H1 (cell line): ENCODE measurements around the gene PDX1. TPM values are rescaled to one million over a fixed set of nuclear protein-coding genes. Genes with fewer than 3 reads are reported as not detected.
A peak's percentile ranks its signal among the peaks of the same experiment; 100 is the strongest.

Source experiments
- CTCF ChIA-PET: fragments of 300-600 bp; sonication (Branson Sonifier 250); formaldehyde crosslinking; loops from one replicate; lab custom pipeline; 2021; ENCODE audit not compliant: partially characterized antibody; lab: Charles Lee
- POLR2A ChIA-PET: fragments of 300-600 bp; sonication (Branson Sonifier 250); formaldehyde crosslinking; loops from one replicate; lab custom pipeline; 2021; ENCODE audit warnings: inconsistent platforms; ENCODE audit not compliant: partially characterized antibody; lab: Charles Lee
- DNase-seq, 2 experiments: peaks; one replicate each; pipeline versions ENCODE4 v3.0.0 to v3.0.0-alpha.2; 2010 to 2022; ENCODE audit warnings: low spot score in 2 of 2, low read depth in 1 of 2, mixed read lengths in 1 of 2
- FAIRE-seq: peaks from 2 replicates; lab custom pipeline; 2011; peaks lifted over from hg19 to GRCh38; lab: Jason Lieb, UNC
- H2AFZ ChIP-seq: 2 replicates; pipeline ENCODE4 v1.8.1; 2012; ENCODE audit warnings: low read length, inconsistent platforms
- H2AK5ac ChIP-seq: 2 replicates; pipeline ENCODE4 v1.6.1; 2013; ENCODE audit warnings: low read depth, low read length
- H2BK120ac ChIP-seq: replicated peaks from 2 replicates; pipeline ENCODE3; 2013; ENCODE audit warnings: low read depth, low read length, inconsistent platforms
- H2BK12ac ChIP-seq: 2 replicates; pipeline ENCODE4 v1.6.1; 2013; ENCODE audit warnings: low read depth, low read length
- H2BK15ac ChIP-seq: 2 replicates; pipeline ENCODE4 v1.6.1; 2013; ENCODE audit warnings: low read length
- H2BK20ac ChIP-seq: 2 replicates; pipeline ENCODE4 v1.6.1; 2013; ENCODE audit warnings: low read length
- H2BK5ac ChIP-seq: 2 replicates; pipeline ENCODE4 v1.6.1; 2013; ENCODE audit warnings: low read depth, low read length
- H3K14ac ChIP-seq: 2 replicates; pipeline ENCODE4 v1.6.1; 2013; ENCODE audit warnings: inconsistent platforms; ENCODE audit not compliant: insufficient read length
- H3K18ac ChIP-seq: 2 replicates; pipeline ENCODE4 v1.6.1; 2013; ENCODE audit warnings: low read length; ENCODE audit errors: extremely low read depth
- H3K23ac ChIP-seq: 2 replicates; pipeline ENCODE4 v1.6.1; 2013; ENCODE audit warnings: inconsistent platforms; ENCODE audit not compliant: insufficient read length
- H3K23me2 ChIP-seq: 2 replicates; pipeline ENCODE4 v1.6.1; 2013; ENCODE audit warnings: low read depth, low read length
- H3K27ac ChIP-seq: 2 replicates; pipeline ENCODE4 v1.6.1; 2011; ENCODE audit warnings: low read depth, low read length, inconsistent platforms
- H3K27me3 ChIP-seq, 4 experiments: replicated peaks in 1 of 4; 1 replicate in 1 of 4; 2 replicates in 3 of 4; pipeline versions ENCODE4 v1.6.1 to v1.8.1; 2011 to 2013; ENCODE audit warnings: low read length in 3 of 4, mild to moderate bottlenecking in 3 of 4, inconsistent platforms in 2 of 4, mixed read lengths in 2 of 4, moderate library complexity in 1 of 4; ENCODE audit not compliant: control insufficient read depth in 3 of 4, insufficient read depth in 3 of 4; ENCODE audit errors: extremely low read depth in 1 of 4
- H3K36me3 ChIP-seq, 4 experiments: 2 replicates each; pipeline versions ENCODE4 v1.6.1 to v1.8.1; 2011 to 2013; ENCODE audit warnings: mild to moderate bottlenecking in 4 of 4, low read length in 3 of 4, moderate library complexity in 2 of 4, control low read depth in 1 of 4, inconsistent platforms in 1 of 4; ENCODE audit not compliant: insufficient read depth in 4 of 4, control insufficient read depth in 2 of 4
- H3K4ac ChIP-seq: replicated peaks from 2 replicates; pipeline ENCODE3; 2013; ENCODE audit warnings: low read length, low read depth, mixed read lengths, inconsistent platforms; ENCODE audit not compliant: insufficient read length
- H3K4me1 ChIP-seq, 4 experiments: replicated peaks in 1 of 4; 1 replicate in 1 of 4; 2 replicates in 3 of 4; pipeline versions ENCODE4 v1.6.1 to v1.8.1; 2011 to 2013; ENCODE audit warnings: low read length in 3 of 4, inconsistent platforms in 2 of 4, mixed read lengths in 1 of 4; ENCODE audit not compliant: insufficient read depth in 4 of 4, control insufficient read depth in 3 of 4
- H3K4me2 ChIP-seq, 2 experiments: 2 replicates each; pipeline versions ENCODE4 v1.6.1 to v1.8.1; 2011 to 2013; ENCODE audit warnings: low read depth in 2 of 2, low read length in 2 of 2, control low read depth in 1 of 2, inconsistent platforms in 1 of 2, mild to moderate bottlenecking in 1 of 2; ENCODE audit not compliant: insufficient read depth in 1 of 2
- H3K4me3 ChIP-seq, 4 experiments: fragments of 200-600, 300-600 bp in 1 of 4; sonication (generic), shearing (Covaris generic), sonication (Bioruptor Twin) in 1 of 4; 2 replicates each; pipeline versions ENCODE4 v1.5.1 to v1.8.1; 2011 to 2016; ENCODE audit warnings: low read length in 4 of 4, low read depth in 3 of 4, control low read depth in 2 of 4, inconsistent platforms in 2 of 4, mild to moderate bottlenecking in 2 of 4, mixed read lengths in 1 of 4, moderate library complexity in 1 of 4; ENCODE audit not compliant: insufficient read depth in 2 of 4; ENCODE audit errors: extremely low read depth in 1 of 4
- H3K56ac ChIP-seq: replicated peaks from 2 replicates; pipeline ENCODE3; 2013; ENCODE audit warnings: low read depth, mild to moderate bottlenecking, mixed read lengths, low read length, inconsistent platforms; ENCODE audit not compliant: insufficient read length
- H3K79me1 ChIP-seq: 2 replicates; pipeline ENCODE4 v1.6.1; 2013; ENCODE audit warnings: low read depth, low read length, control low read depth
- H3K79me2 ChIP-seq, 2 experiments: 2 replicates each; pipeline versions ENCODE4 v1.6.1 to v1.8.1; 2012 to 2013; ENCODE audit warnings: low read length in 2 of 2, mild to moderate bottlenecking in 2 of 2, inconsistent platforms in 1 of 2; ENCODE audit not compliant: insufficient read depth in 2 of 2, control insufficient read depth in 1 of 2
- H3K9ac ChIP-seq, 4 experiments: replicated peaks in 1 of 4; 1 replicate in 1 of 4; 2 replicates in 3 of 4; pipeline versions ENCODE4 v1.6.1 to v1.8.1; 2011 to 2013; ENCODE audit warnings: low read depth in 3 of 4, low read length in 3 of 4, control low read depth in 2 of 4, mild to moderate bottlenecking in 2 of 4, moderate library complexity in 2 of 4, inconsistent platforms in 1 of 4; ENCODE audit errors: extremely low read depth in 1 of 4
- H3K9me3 ChIP-seq, 2 experiments: 2 replicates each; pipeline versions ENCODE4 v1.6.1 to v1.8.1; 2012 to 2013; ENCODE audit warnings: mild to moderate bottlenecking in 2 of 2, moderate library complexity in 2 of 2, control low read depth in 1 of 2, inconsistent platforms in 1 of 2, low read depth in 1 of 2, low read length in 1 of 2, mixed read lengths in 1 of 2; ENCODE audit not compliant: insufficient read depth in 2 of 2
- H4K20me1 ChIP-seq, 2 experiments: replicated peaks in 1 of 2; 2 replicates each; pipeline versions ENCODE3 to v1.8.1; 2011 to 2013; ENCODE audit warnings: inconsistent platforms in 2 of 2, low read length in 2 of 2, mild to moderate bottlenecking in 1 of 2; ENCODE audit not compliant: insufficient read depth in 2 of 2, control insufficient read depth in 1 of 2
- H4K5ac ChIP-seq: 2 replicates; pipeline ENCODE4 v1.6.1; 2013; ENCODE audit warnings: low read length, low read depth, mixed read lengths, inconsistent platforms; ENCODE audit not compliant: insufficient read length
- H4K8ac ChIP-seq: 2 replicates; pipeline ENCODE4 v1.8.0; 2013; ENCODE audit warnings: mild to moderate bottlenecking, moderate library complexity, low read length, inconsistent platforms; ENCODE audit not compliant: insufficient read depth; ENCODE audit errors: extremely low read depth
- H4K91ac ChIP-seq: replicated peaks from 2 replicates; pipeline ENCODE3; 2013; ENCODE audit warnings: low read length, mixed read lengths, inconsistent platforms; ENCODE audit not compliant: insufficient read length
- ASH2L ChIP-seq: fragments of 200-600, 300-600 bp; sonication (generic); IDR thresholded peaks from one replicate; pipeline ENCODE4 v1.7.1; 2017; ENCODE audit warnings: low read length
- RNF2 ChIP-seq: fragments of 200-900, 300-1000 bp; sonication (generic); IDR thresholded peaks from 2 replicates; pipeline ENCODE4 v1.7.1; 2016; ENCODE audit warnings: borderline replicate concordance, low read depth, mild to moderate bottlenecking, antibody characterized with exemption, low read length; ENCODE audit not compliant: poor library complexity, severe bottlenecking; ENCODE audit errors: missing control alignments
- WGBS, 2 experiments: shearing (Covaris generic) in 1 of 2; methylation state at CpG; one replicate each; pipeline versions ENCODE4 v1.1.6 to v1.1.7; 2013 to 2015; ENCODE audit warnings: low lambda C conversion rate in 2 of 2, mixed read lengths in 2 of 2, inconsistent platforms in 1 of 2, low coverage in 1 of 2, missing lambda C conversion rate in 1 of 2; ENCODE audit not compliant: insufficient replicate concordance in 2 of 2, insufficient coverage in 1 of 2, insufficient read length in 1 of 2; ENCODE audit errors: extremely low coverage in 1 of 2, missing lambda C conversion rate in 1 of 2; 5-methylcytosine and 5-hydroxymethylcytosine counted together
- polyA plus RNA-seq, 7 experiments: library from polyadenylated mRNA; depleted of rRNA in 3 of 7; stranded (reverse) in 5 of 7; unstranded in 2 of 7; fragments of >200 nt in 5 of 7; fragments of 200-250 nt in 2 of 7; gene quantifications; 1 replicate in 5 of 7; 2 replicates in 1 of 7; 4 replicates in 1 of 7; pipeline versions ENCODE4 v1.2.1 to v1.2.3, GENCODE V29; 2011 to 2013; ENCODE audit warnings: missing spikeins in 2 of 7, mixed read lengths in 2 of 7
- total RNA-seq: library from RNA; stranded (reverse); fragmentation: NEBNext Ultra II Directional; extraction: Animal tissue kit (Norgen Biotek cat#: 25700); gene quantifications from 2 replicates; pipeline ENCODE4 v1.2.1, GENCODE V29; 2021

Gene PDX1
- total and polyA plus RNA-seq, 2 of the 8 experiments (the other 6 are each of a cell fraction or from before 2014, with no cell fraction given) = not detected

DNA sequence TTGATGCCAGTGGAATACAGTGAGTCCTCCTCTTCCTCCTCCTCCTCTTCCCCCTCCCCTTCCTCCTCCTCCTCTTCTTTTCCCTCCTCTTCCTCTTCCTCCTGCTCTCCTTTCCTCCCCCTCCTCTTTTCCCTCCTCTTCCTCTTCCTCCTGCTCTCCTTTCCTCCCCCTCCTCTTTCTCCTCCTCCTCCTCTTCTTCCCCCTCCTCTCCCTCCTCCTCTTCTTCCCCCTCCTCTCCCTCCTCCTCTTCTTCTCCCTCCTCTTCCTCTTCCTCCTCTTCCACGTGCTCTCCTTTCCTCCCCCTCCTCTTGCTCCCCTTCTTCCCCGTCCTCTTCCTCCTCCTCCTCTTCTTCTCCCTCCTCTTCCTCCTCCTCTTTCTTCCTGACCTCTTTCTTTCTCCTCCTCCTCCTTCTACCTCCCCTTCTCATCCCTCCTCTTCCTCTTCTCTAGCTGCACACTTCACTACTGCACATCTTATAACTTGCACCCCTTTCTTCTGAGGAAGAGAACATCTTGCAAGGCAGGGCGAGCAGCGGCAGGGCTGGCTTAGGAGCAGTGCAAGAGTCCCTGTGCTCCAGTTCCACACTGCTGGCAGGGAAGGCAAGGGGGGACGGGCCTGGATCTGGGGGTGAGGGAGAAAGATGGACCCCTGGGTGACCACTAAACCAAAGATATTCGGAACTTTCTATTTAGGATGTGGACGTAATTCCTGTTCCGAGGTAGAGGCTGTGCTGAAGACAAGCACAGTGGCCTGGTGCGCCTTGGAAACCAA lies 5.6 kb downstream of the PDX1 start:
- POLR2A ChIA-PET = no interaction called here
- H3K23ac ChIP-seq = no peak overlapping the region
- WGBS, 2 experiments = 38% methylated on average over 9 of the region's 9 CpGs; no CpG with 5 or more reads in 1 of the 2 experiments
- no peak overlapping the region for H3K18ac ChIP-seq
- H3K4me1 ChIP-seq = peaks cover 0 to 29% (median 21%) of the 10 kb centered on the region in 4 experiments; a peak in 5 of 7 replicates
- no peak overlapping the region for H3K4ac ChIP-seq
- H2BK15ac ChIP-seq = no peak overlapping the region
- H2BK5ac ChIP-seq = no peak overlapping the region
- no peak overlapping the region for H4K8ac ChIP-seq
- peak; percentile 83 for TF ChIP-seq RNF2
- TF ChIP-seq ASH2L = no peak
- no peak overlapping the region for H4K5ac ChIP-seq
- no peak overlapping the region for H2BK12ac ChIP-seq
- H3K14ac ChIP-seq = no peak overlapping the region
- no peak overlapping the region for H3K56ac ChIP-seq
- H3K9ac ChIP-seq = no peak overlapping the region
- no peak overlapping the region for H2BK120ac ChIP-seq
- no peaks in the 10 kb centered on the region for H3K9me3 ChIP-seq
- peaks cover 0 to 14% (median 0%) of the 10 kb centered on the region in 4 experiments; a peak in 1 of 8 replicates for H3K36me3 ChIP-seq
- no peak overlapping the region for H3K4me3 ChIP-seq
- no peak overlapping the region for H3K27ac ChIP-seq
- no peak overlapping the region for H3K4me2 ChIP-seq
- CTCF ChIA-PET = interaction anchor here (0.5 to 3.9 kb wide), 6 partner anchors 28 to 98 kb away, joined by 3 to 22 read pairs (median 3); no protein-coding TSS in a partner anchor
- no peak overlapping the region for H2AK5ac ChIP-seq
- H3K79me1 ChIP-seq = no peaks in the 10 kb centered on the region
- no peaks in the 10 kb centered on the region; the same call in 1 of the 2 replicates for H3K23me2 ChIP-seq
- DNase-seq (no peak), FAIRE-seq (no peak)
- H3K79me2 ChIP-seq = no peaks in the 10 kb centered on the region
- H4K20me1 ChIP-seq = peaks cover 33 to 55% of the 10 kb centered on the region in 2 experiments
- no peak overlapping the region for H2AFZ ChIP-seq
- H4K91ac ChIP-seq = no peak overlapping the region
- peaks cover 99 to 100% (median 100%) of the 10 kb centered on the region in 4 experiments for H3K27me3 ChIP-seq
- H2BK20ac ChIP-seq = no peak overlapping the region
